Activated CD4-positive, CD25-positive, alpha-beta regulatory T cell treated with anti-CD3 and anti-CD28 coated beads, Interleukin-2, amount 50 U/mL, for 16 hours (primary cell): ENCODE data around the gene SIRT3.

ENCODE experiments used
- DNase-seq: peaks from one replicate; pipeline ENCODE4 v3.0.0-alpha.2; 2020; ENCODE audit warnings: low read depth, low spot score

Gene SIRT3

DNA sequence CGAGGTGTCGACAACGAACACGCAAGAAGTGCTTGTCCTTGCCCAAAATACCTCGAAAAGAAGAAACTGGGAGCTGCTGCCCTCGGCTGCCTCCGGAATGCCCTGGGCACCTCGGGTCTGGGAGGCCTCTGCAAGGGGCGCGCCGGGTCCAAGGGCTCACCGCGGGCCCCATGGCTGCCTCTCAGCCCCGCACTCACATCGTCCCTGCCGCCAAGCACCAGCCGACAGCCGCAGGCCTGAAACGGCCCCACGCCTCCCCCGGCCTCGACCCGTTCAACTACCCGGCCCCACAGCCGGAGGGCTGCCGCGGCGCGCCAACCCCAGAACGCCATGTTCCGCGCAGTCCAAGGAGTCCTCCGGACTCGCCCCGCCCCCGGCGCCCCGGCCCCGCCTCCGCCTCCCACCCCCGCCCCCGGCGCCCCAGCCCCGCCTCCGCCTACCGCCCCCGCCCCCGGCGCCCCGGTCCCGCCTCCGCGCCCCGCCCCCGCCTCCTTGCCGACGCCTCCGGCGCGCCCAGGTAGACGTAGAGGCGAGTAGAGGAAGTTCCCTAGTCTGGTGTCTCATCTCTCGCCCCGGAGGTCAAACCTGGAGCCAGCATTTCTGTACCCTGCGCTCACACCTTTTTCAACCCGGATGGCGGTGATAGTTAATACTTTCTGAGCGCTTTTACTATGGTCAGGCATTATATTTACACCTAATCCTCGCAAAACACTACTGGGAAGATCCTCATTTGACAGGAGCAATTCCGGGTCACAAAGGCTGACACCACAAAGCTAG, at the start of gene SIRT3:
SIRT3 (minus strand) TSS at position 346 of the 777 bp plus-strand sequence; CDS start at position 332, 14 bp downstream.
- peak; percentile 74 for DNase-seq

DNA sequence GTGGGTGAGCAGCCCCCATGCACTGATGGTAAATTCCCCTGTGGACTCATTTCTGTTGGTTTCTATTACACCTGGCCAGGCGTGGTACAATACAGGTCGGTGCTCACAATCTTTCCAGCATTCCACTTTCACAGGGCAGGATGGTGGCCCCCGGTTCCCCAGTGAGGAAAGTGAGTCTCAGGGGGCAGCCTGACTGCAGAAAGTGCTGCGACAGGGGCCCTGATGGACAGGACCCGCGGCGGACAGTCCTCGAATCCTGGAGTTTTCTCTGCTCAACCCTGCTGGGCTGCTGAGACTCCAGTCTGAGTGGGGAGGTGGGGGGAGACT, 49.7 kb upstream of the SIRT3 start:
- DNase-seq: no peak

DNA sequence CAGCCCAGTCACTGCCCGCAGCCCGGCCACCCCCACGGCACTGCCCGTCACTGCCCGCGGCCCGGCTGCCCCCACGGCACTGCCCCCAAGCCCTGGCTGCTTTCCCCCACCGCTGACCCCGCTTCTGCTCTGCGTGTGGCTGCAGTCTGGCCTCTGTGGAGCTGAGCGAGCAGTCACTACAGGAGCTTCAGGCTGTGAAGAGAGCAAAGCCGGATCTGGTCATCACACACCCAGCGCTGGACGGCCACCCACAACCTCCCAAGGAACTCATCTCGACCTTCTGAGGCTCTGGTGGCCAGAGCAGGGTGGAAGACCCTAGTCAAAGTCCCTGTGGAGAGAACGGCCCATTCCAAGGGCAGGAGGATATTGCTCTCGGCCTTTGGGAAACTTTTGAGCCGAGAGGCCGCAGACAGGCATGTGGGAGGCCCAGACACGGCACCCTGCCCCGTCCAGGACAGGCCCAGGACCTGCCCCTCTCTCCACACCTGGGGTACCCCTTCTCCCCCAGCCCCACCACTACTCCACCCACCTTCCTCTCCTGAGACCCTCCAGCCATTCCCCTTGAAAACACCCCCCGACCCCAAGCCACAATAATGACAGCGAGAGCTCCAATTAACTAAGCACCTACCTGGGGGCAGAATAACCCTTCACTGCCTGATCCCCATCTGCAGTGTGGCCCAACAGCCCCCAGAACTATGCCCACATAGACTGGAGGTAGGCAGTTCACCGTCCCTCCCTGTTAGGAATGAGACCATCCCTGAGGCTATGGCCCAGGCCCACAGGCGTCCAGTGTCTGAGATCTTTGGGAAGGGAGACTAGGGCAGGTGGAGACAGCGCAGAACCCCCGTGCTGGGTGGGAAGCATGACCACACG, 49.1 kb upstream of the SIRT3 start:
- DNase-seq: no peak

DNA sequence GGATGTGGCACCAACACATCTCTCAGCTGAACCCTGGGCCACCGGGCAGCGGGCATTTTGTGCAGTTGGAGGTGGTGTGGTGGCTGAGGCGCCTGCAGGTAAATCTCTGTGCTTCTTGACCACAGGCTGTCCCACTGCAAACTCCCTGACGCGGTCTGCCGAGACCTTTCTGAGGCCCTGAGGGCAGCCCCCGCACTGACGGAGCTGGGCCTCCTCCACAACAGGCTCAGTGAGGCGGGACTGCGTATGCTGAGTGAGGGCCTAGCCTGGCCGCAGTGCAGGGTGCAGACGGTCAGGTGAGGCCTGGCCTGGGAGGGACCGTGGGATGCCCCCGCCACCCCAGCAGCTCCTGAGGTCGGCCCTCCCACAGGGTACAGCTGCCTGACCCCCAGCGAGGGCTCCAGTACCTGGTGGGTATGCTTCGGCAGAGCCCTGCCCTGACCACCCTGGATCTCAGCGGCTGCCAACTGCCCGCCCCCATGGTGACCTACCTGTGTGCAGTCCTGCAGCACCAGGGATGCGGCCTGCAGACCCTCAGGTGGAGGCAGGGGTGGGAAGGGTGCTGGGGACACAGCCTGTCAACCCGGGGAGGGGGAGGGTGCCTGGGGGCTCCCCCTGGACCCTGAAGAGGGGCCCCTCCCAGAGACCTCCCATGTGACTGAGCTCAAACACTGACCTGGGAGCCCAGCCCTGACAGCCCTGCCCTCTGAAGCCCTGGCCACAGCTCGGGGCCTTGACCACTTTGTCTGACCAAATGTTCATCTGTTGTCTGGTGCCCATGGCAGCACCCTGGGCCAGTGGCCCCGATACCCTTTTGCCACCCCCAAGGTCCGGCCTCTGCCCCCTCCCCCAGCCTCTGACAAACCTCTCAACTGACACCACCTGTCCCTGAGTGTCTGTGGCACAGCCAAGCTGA, 48.2 kb upstream of the SIRT3 start:
- no peak for DNase-seq

DNA sequence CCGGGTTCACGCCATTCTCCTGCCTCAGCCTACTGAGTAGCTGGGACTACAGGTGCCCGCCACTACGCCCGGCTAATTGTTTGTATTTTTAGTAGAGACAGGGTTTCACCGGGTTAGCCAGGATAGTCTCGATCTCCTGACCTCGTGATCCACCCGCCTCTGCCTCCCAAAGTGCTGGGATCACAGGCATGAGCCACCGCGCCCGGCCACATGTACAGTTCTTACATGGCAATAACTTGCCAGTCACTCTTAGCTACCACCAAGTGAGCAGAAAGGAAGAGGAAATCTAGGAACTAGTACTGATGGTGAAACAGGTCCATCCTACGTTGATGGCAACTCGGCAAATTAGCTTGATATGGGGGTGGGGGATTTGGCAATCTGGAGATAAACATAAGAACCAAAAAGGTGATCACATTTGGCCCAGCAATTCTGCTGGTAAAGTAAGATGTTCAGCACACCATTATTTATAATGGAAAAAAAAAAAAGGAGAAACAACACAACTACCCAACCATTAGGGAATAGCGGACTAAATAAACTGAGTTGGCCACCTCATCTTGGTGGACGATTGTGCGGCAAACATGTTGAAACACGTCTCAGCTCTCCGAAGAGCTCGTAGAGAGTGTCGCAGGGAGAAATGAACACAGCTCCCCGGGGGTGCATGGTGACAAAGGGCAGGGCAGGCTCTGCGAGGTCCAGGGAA, 47.4 kb upstream of the SIRT3 start:
- no peak for DNase-seq

DNA sequence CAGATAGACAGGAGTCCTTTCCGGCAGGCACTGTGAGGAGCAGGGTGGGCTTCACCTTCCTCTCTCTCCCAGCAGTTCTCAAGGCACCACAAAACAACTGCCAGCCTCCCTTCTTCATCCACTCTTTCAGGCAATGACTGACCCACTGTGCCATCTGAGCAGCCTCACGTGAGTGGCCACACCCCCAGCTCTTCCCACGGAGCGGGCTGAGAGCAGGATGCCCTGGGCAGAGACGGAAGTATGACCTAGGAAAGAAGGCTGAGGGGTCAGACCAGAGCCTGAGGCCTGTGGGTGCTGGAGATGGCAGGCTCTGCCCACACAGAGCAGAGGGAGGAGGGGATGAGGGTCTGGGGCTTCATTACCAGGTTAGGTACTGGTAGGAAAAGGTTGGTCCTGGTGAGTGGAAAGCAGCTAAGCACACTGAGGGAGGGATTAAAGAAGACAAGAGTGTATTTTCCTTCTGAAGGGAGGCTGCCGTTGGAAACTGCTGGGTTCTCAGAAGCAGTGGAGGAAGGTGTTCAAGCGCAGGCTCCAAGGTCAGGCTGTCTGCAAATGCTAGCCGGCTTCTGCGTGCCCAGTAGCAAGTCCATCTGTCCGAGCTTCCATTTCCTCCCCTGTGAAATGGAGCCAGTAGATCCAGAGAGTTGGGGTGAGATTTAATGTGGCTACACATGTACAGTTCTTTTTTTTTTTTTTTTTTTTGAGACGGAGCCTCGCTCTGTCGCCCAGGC, 46.7 kb upstream of the SIRT3 start:
- DNase-seq: no peak

DNA sequence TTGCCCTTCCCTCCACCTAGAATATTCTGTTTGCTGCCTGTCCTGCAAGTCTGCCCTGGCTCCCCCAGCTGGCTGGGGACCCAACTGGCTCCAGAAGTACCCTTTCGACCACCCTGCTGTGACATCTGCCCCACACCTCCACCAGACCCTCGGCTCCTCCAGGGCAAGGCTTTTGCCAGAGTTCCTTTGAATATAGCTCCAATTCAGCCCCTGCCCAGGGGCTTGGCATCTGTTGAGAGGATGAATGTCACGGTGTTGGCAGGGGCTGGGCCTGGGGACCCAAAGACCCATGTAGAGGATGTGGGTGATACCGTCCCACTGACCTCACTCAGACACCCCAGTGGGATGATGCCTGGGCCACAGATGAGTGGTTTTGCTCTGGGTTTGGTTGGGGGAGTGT, 46.0 kb upstream of the SIRT3 start:
- DNase-seq: no peak

DNA sequence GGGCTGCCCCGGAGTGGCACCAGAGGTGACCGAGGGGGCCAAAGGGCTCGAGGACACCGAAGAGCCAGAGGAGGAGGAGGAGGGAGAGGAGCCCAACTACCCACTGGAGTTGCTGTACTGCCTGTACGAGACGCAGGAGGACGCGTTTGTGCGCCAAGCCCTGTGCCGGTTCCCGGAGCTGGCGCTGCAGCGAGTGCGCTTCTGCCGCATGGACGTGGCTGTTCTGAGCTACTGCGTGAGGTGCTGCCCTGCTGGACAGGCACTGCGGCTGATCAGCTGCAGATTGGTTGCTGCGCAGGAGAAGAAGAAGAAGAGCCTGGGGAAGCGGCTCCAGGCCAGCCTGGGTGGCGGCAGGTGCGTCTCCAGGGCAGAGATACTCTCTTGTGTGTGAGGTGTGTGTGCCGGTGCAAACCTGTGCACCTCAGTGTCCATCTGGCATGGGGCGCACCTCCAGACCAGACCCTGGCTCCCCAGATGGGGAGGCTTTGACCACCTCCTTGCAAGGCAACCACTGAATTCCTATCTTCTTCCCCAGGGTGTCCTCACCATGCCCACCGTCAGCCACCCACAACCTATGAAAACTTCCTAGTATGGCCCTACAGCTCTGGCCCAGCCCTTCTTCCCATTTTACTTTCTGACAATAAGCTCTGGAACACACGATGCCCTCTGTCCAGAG, 45.5 kb upstream of the SIRT3 start:
- no peak for DNase-seq

DNA sequence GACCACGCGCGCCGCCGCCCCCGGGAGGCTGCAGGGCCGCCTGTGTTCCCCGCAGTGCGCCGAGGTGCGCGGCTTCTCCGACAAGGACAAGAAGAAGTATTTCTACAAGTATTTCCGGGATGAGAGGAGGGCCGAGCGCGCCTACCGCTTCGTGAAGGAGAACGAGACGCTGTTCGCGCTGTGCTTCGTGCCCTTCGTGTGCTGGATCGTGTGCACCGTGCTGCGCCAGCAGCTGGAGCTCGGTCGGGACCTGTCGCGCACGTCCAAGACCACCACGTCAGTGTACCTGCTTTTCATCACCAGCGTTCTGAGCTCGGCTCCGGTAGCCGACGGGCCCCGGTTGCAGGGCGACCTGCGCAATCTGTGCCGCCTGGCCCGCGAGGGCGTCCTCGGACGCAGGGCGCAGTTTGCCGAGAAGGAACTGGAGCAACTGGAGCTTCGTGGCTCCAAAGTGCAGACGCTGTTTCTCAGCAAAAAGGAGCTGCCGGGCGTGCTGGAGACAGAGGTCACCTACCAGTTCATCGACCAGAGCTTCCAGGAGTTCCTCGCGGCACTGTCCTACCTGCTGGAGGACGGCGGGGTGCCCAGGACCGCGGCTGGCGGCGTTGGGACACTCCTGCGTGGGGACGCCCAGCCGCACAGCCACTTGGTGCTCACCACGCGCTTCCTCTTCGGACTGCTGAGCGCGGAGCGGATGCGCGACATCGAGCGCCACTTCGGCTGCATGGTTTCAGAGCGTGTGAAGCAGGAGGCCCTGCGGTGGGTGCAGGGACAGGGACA, 44.8 kb upstream of the SIRT3 start:
- no peak for DNase-seq

DNA sequence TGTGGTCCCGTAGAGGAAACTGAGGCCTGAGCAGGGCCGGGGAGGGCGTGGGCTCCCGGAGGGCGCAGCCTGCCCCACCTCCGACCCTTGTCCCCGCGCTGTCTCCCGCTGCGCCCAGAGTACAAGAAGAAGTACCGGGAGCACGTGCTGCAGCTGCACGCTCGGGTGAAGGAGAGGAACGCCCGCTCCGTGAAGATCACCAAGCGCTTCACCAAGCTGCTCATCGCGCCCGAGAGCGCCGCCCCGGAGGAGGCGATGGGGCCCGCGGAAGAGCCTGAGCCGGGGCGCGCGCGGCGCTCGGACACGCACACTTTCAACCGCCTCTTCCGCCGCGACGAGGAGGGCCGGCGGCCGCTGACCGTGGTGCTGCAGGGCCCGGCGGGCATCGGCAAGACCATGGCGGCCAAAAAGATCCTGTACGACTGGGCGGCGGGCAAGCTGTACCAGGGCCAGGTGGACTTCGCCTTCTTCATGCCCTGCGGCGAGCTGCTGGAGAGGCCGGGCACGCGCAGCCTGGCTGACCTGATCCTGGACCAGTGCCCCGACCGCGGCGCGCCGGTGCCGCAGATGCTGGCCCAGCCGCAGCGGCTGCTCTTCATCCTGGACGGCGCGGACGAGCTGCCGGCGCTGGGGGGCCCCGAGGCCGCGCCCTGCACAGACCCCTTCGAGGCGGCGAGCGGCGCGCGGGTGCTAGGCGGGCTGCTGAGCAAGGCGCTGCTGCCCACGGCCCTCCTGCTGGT, 44.0 kb upstream of the SIRT3 start:
- DNase-seq: no peak

DNA sequence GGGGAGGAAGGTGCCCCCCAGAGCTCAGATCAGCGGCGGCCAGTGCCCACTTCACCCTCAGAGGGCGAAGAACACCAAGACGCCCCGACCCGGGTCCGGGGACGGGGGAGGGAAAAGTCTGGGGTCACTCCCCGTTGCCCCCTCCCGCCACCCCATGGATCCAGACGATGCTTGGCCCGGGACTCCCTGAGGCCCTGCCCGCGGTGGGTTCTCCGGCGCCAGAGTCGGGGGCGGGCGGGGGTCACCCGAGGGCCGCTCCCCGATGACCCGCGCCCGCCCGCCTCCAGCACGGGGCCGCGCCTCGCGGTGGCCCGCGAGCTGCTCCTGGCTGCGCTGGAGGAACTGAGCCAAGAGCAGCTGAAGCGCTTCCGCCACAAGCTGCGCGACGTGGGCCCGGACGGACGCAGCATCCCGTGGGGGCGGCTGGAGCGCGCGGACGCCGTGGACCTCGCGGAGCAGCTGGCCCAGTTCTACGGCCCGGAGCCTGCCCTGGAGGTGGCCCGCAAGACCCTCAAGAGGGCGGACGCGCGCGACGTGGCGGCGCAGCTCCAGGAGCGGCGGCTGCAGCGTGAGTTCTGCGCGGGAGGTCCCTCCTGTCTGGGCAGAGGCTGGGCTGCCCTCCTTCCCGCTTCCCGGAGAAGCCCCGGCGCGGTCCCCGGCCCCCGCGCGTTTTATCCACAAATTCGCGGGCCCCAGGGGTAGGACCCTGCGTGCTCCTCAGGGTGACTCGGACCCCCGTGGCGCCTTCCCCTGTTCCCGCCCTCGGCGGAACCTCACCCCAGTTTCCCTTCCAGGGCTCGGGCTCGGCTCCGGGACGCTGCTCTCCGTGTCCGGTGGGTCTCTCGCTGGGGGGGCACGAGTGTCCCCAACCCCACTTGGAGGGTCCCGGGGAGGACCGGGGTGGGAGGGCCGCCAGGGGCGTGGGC, 43.2 kb upstream of the SIRT3 start:
- no peak for DNase-seq

DNA sequence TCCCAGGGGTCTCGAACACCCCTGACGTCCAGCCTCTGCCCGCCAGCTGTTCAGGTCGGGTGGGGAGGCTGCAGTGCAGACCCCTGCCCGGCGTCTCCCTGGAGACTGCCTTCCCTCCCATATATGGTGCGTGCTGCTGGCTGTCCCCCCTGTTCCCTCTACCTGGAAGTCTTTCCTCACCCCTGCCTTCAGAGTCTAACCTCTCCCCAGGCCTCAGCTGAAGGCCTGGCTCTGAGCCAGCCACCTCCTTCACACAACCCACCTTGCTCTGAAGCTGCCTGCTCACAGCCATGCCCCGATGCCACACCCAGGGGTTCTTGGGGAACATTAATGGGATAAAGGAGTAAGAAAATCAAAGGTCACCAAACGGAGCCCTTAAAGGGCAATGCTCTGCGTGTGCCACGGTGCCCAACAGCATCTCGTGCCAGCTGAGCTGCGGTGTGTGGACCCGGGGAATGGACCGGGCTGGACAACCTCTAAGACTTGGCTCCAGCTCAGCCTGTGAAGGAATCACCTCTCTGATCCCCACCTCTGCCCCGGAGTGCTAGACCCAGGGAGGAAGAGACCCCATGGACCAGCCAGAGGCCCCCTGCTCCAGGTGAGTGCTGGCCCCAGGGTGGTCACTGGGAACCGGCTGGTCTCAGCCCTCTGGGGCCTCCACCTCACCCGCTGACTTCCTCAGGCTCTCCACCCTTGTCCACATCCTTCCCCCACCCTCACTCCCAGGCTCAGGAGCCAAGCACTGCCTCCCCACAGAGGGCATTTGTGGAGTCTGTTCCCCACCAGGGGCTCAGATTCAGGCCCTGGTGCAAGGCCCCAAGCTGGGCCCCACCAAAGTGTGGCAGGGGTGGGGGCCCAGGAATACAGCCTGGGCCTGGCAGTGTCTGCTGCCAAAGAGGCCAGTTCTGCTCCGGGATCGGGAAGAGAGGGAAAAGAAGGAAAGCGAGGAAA, 42.1 kb upstream of the SIRT3 start, which contains the start of gene NLRP6:
NLRP6 (plus strand) TSS at position 407 of the 951 bp plus-strand sequence; CDS start at position 570, 163 bp downstream.
- no peak for DNase-seq

DNA sequence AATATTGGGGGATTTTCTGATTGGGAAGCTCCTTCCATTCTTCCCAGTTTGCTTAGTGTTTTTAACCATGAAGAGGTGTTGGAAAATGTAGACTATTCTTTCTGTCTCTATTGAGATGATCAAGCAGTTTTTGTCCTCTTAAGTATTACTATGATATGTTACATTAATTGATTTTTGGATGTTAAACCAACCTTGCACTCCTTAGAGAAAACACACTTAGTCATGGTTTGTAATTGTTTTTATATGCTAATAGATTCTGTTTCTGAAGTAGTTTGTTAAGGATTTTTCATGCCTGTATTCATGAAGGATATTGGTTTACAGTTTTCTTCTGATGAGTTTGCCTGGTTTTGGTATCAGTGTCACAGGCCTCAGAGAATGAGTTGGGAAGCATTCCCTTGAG, 40.1 kb upstream of the SIRT3 start:
- DNase-seq: no peak

DNA sequence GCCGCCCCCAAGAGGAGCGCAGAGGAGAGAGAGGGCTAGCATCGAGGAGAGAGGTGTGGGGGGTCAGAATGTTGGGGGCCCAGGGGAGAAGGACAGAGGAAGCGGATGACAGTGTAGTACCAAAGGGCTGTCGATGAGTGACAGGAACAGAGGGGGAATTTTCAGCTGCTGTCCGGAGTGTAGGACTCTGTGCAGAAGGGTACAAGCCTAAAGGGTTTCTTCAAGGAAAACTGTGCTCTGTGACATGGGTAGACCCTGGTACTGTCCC, 36.7 kb upstream of the SIRT3 start:
- DNase-seq: no peak

DNA sequence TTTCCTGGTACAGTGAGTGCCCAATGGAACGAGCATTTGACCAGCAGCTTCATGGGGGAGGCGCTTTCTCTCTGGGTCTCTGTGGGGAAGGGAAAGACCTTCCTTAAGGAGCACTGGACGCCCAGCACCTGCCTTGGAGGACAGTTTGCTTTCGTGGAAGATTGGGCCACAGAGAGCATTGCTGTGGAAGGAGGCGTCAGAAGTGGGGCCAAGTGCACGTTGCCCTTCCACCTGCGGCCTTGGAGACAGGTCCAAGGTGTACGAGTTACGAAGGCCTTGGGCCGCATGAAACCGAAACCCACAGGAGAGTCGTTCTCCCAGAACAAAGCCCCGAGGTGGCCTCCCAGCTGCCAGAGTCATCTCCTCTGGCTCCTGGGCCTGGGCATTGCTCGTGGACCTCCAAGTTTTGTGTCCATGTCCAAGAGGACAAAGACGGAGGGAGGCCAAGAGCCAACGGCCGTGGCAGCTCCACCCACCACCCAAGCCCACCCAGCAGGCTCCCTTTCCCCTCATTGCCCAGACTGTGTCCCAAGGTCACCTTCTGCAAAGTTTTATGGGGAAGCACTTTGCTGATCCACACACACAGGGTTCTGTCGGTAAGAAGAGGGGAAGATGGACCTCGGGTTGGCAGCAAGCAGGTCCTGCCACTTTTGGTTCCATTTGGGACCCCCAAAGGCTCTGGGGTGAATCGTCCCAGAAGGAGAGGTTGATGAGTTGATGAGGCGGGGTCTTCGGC, 36.2 kb upstream of the SIRT3 start:
- DNase-seq: no peak

DNA sequence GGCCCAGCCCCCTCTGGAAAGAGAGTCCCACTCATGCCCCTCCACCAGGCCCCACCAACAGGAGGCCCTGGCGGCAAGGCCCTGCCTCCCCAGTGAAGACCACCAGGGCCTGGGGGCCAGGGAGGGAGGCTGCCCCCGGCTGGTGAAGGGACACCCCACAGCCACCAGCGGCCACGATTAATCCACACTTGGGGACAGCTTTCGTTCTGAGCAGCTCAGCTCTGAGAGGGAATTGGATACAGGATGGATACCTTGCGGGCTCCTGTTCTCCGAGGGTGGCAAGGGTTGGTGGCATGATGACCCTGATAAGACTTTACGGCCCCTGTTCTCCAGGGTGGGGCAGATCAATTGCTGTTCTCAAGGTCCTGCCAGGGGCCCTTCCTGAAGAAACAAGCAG, 35.2 kb upstream of the SIRT3 start:
- no peak for DNase-seq
